SIG-M5 treated with dmso at 0.1 percent for 504 hours (cell line): ENCODE data around the gene PSMB9.

Experiments
- DNase-seq: peaks from one replicate; lab custom pipeline; 2025; ENCODE audit not compliant: unreplicated experiment; lab: John Stamatoyannopoulos, UW

Gene PSMB9

DNA sequence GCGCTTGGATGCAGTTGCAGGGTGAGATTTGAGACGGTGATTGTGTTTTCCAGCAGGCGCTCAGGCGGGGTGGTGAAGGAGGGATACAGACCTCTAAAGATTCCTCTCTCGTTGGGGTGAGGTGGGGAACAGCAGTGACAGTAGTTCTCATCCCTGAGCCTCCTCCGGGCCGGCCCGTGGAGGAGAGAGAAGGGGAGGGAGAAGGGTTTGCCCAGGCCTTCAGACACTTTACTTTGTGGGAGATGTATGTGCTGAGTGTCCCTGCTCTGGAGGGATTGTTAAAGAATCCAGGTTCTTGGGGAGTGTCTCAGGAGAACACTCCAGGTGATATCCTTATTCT is 41.0 kb downstream of the PSMB9 start:
- DNase-seq = peak; percentile 44

DNA sequence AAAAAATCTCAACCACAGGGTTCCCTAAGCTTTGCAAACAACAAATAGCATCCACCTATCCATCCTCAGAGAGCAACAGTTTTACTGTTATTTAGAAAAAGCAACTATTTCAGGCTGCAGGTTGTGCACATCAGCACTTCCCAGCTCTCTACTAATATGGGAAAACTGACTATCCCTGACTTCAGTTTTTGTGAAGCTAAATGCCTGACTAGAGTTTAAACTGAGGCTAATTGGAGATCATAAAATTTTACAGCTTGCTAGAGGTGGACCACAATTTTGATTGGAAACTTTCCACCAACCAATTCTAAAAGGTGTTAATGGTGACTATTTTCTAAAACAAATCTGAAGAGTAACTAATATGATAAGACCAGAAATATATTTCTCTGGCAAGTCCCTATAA is 50.0 kb downstream of the PSMB9 start:
- no peak for DNase-seq

DNA sequence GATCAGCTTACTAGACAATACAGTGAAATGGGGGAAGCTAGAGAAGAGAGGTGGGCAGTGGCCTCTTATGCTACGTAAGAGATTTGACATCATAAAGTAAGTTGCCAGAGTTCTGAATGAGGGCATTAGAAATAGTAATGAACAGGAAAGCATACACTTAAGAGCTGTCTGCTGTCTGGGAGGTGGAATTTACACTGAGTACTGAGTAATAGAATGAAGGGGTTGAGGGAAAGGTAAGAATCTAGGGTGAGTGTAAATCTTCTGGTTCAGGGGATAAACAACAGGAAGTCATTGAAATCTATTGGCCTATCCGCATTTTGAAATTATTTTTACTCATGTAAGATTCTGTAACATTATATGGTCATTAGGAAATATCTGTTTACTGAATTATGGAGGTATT is 51.1 kb downstream of the PSMB9 start:
- no peak for DNase-seq

DNA sequence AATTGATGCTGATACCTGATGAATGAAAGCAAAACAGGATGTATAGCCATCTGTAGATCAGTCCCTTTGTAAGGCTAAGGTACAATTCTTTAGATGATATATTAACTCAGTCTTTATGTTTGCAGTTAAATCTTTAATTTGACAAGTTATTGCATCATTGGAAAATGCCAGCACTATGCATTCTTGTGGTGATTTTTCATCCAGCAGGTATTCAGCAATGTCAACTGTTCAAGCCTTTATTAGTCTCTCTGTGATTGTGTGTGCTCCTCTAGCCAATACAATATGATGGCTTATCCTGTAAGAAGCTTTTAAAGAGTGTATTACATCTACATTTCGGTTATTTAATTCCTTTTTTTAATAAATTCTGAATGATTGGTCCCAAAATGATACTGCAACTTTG is 52.5 kb downstream of the PSMB9 start:
- no peak for DNase-seq

DNA sequence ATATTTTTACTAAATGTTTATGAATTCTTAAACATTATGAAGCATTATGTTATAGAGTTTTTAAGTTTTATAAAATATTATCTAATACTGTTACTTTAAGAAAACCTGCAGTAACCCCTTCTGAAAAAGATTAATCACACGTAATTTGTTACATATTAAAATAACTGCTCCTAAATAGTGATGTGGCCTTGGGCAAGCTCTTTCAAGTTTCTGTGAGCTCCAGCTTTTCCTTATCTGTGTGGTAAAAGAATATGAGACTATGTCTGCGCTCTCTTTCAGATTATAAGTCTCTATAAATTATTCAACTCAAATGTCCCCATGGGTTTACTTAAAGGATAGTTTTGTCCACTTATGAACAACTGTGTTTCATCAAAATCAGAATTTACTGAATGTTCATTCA is 54.9 kb downstream of the PSMB9 start:
- no peak for DNase-seq
